Activated T-cell treated with anti-CD3 and anti-CD28 coated beads for 1 hour (primary cell): ENCODE results near the gene SUV39H2.
"Not testable (repeated sequence)": the region's sequence is repeated elsewhere in the genome, so short reads cannot be mapped to it uniquely, and the experiment has no call there.

Experiments
- DNase-seq: peaks from one replicate; pipeline ENCODE4 v3.0.0-alpha.2; 2020; ENCODE audit warnings: low read depth

The SUV39H2 gene

DNA sequence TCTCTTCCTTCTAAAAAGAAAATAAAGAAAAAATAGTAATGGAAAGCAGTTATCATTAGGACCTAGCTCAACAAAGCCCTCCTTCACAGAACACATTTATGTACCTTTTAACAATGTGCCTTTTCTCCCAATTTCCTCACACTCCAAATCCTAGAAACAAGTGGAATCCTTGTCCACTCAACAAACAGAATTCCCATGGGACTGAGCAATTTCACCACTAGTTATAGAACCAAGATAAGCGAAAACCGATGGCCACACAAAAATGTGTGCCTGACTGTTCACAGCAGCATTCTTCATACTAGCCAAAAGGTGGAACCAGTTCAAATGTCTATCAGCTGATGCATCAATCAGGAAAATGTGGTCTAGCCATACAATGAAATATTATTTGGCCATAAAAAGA lies 57.9 kb downstream of the SUV39H2 start:
- no peak for DNase-seq

GRCh38 chr10:14938971-14939370 lies 60.3 kb downstream of the SUV39H2 start:
- DNase-seq: not testable (repeated sequence)

DNA sequence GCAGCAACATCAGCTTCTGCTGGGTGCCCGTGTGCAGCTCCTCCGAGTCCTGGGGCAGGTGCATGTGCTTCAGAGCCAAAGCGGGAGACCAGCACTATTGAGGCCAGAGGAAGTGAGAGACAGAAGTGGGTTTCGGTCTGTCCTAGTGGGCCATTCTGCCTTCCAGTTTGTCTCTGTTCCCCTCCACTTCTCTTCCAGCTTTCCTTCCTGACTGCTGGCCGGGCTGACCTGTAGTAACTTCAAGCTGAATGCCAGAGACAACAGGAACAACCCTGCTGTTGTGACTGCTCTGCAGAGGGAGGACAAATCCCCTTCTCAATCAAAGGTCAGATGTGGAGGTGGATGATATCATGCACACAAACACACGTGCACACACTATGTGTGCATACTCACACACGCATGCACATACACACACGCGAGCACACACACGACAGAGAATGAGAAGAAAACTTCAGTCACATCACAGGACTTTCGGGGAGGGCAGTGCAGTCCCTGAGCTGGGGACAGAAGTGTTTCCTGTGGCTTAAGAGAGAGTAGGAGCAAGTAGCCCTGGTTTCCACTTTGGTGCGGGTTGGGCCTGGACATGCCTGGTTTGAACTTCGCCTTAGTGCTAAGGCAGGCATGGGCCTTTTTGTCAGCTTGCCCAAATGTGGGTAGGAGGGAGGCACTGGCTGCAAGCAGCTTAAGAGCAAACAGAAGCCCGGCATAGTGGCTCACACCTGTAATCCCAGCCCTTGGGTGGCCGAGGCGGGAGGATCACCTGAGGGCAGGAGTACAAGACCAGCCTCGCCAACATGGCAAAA lies 63.7 kb downstream of the SUV39H2 start:
- DNase-seq: not testable (repeated sequence)

- not testable (repeated sequence) for DNase-seq
These were observed 64.3 kb downstream of the SUV39H2 start for GRCh38 chr10:14942950-14943338.

DNA sequence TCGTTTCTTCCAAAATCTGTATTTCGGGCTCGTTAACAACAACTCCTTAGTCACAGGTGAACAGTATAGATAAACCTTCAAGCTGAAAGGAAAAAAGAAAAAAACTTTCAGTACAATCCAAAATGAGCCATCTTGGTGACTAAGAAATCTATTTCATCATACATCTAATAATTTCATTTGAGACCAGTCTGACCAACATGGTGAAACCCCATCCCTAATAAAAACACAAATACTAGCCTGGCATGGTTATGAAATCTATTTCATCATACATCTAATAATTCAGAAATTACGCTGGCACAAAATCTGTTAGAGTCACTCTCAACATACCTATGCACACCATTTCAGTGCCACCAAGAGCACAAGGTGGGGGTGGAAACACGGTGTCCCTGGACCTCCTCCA lies 66.4 kb downstream of the SUV39H2 start:
- no peak for DNase-seq

- no peak for DNase-seq
These were observed 68.6 kb downstream of the SUV39H2 start for GRCh38 chr10:14947268-14947667.

- no peak for DNase-seq
These were observed 70.6 kb downstream of the SUV39H2 start for GRCh38 chr10:14949291-14949690.

DNA sequence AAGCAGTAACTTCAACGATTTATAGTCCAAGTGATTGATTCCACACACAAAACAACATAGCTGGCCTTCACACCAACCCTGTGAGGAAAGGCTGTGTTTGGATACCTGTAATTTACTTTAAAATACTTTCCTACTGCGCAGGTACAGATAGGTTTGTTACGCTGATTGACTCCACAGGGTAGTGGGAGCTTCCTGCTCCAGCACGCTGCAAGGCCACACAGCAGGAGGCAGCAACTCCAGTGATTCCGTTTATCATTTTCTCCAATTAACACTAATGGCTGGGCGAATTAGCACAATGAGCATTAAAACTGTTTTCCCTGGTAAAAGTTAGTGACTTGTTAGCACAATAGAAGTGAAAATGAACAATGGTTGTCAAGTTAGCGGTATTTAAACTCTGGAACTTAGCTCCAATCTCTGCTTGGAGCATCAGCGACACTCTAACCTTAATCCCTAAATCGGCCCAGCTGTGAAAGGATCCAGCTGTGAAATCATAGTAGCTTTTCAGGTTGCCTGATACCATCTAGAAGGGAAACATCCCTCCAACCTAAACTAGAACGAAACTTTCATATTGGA lies 74.3 kb downstream of the SUV39H2 start:
- DNase-seq: no peak

GRCh38 chr10:14953424-14954000 lies 74.8 kb downstream of the SUV39H2 start:
- DNase-seq: no peak
